HG03139 (cell line): ENCODE data around the gene ENTREP3.

Experiments used
- ATAC-seq: cut with Tn5 transposase; IDR thresholded peaks from one replicate; pipeline ENCODE4 v1.9.1; 2021; ENCODE audit not compliant: unreplicated experiment

Gene ENTREP3

DNA sequence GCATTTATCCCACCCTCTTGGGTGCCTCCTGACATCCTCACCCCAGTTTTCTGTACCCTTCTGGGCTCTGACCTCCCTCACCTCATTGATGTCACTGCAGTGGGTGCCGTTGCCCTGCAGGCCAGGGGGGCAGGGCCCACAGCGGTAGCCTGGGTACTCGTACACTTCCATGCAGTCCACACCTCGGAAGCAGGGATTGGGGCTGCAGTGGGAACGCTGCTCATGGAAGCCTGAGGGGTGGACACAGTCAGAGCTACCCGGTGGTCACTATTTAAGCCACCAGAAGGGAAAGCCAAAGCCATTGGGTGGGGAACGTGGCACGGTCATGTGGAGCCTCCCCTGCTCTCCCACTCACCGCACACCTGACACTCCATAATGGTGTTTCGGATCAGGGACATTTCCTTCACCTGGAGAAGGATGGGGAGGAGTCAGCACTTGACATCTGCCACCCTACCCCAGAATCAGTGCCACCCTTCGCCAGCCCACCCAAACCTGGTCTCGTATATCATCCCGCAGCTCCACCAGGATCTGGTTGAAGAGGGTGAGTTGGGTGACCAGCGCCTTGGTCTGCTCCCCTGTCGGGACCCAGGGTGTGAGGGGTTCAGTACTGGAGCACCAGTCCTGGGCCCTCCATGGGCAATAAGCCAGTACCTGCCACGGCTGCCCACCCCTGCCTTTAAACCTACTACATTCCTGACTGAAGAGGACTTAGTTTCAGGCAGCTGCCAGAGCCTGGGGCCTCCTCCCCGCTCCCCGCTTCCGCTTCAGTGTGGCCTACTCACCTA, 52.4 kb downstream of the ENTREP3 start:
- no peak for ATAC-seq

DNA sequence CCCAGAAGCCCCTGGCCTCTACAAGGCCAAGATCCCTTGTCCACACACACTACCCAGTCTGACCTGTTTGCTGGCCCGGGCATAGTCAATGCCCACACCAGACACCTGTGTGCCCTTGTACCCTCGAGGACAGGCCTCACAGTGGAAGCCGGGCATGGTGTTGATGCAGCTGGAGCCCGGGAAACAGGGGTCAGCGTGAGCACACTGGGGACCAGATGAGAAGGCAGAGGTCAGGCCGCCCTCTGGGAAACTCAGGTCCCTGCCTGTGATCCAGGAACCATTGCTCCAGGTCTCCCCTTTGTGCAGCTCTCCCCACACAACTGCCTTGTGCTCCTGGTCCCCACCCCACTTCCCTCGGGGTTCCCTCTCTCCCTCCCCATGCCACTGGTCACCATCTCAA, 53.1 kb downstream of the ENTREP3 start:
- no peak for ATAC-seq

DNA sequence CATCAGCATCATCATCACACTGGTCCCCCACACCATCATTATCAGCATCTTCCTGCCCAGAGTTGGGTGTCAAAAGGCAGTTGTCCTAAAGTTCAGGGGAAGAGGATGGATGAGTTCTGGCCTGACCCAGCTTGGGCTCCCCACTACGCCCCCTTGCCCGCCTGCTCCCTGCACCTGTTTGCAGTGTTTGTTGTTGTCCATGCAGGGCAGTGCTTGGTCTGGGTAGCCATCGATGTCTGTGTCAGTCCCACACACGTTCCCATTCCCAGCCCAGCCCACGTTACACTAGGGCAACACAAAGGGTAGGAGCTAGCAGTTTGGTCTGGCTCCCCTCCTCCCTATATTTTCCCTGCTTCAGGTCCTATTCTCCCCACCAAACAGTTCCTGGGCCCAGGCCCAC, 54.4 kb downstream of the ENTREP3 start:
- no peak for ATAC-seq

DNA sequence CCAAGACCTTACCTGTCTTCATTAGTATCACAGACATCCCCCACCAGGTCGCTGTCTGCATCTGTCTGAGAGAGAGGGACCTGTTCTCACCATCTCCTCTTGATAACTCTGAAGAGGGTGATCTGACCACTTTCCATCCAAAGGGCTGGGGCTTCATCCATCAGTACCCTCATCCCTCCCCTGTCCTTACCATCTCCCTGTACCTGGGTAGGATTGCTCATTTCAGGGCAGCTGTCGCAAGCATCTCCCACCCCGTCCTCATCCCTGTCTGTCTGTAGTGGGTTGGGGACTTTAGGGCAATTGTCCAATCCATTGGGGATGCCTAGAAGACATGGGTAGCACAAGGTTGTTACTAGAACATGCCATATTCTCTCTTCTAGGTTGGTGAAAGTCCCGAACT, 55.5 kb downstream of the ENTREP3 start:
- no peak for ATAC-seq

DNA sequence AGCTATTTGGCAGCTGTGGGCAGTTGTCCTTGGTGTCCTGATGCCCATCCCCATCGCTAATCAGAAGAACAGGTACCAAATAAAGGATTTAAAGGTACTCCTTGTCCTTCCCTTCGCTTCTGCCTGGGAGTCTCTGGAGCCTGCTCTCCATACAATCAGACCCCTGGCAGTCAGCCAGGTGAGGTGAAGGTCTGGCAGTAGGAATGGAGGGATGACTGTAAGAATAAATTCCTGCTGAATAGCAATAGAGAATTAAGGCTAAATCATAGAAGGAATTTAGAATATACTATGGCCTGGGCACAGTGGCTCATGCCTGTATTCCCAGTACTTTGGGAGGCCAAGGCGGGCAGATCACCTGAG, 56.8 kb downstream of the ENTREP3 start:
- no peak for ATAC-seq

DNA sequence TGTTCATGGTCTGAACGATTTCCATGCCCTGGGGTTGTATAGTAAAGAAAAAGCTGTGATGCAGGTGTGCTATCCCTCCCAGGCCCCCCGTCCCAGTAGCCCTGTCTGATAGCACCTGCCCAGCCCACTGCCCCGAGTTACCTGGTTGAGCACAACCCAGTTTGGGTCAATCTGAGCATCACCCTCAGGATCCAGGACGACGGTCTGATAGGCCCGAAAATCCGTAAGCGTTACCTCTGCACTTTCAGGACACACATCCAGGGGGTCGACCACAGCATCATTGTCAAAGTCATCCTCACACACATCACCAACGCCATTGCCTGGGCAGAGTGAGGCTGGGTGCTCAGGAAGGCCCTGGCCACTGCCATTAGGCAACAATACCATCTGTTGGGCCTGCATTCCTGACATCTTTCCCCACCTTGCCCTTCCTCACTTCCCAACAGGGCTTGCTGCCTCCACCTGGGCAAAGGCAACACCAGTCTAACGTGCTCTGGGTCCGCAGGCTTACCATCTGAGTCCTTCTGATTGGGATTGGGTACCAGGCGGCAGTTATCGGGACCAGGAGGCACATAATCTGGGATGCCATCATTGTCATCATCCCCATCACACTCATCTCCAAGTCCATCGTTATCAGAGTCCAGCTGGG, 57.3 kb downstream of the ENTREP3 start:
- ATAC-seq = no peak
